OCI-M1 (cell line): ENCODE measurements around the gene ZSCAN16.

Source experiments
- DNase-seq: peaks from one replicate; lab custom pipeline; 2025; lab: John Stamatoyannopoulos, UW

ZSCAN16 gene

DNA sequence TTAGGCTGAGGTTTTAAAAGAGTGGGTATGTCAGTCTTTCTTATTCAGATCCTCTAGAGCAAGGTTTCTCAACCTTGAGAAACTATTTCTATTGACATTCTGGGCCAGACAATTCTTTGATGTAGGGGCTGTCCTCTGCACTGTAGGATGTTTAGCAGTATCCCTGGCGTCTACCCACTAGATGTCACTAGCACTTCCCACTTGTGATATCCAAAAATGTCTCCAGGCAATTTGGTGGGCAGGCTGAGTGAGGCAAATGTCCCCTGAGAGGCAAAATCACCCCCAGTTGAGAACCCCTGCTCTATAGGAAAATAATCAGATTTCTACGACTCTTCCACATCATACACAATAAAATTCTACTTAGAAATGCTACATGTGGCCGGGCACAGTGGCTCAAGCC is 9.6 kb downstream of the ZSCAN16 start:
- DNase-seq = peak; percentile 71

DNA sequence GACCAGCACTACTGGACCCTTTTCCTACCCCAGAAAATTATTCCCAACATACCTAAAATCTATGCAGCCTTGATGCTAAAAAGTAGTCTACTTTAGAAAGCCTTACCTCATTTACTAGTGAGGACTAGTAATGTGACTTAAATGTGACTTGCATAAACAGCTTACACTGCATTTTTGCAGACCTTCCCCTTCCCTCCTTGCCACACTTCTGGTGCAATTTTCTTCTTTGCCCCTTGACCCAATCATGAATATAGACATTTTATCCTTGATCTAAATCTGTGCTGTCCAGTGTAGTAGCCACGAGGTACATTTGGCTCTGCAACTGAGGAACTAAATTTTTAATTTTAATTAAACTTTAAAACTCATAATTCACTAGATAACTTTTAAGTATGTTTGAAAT is 10.3 kb downstream of the ZSCAN16 start:
- no peak for DNase-seq

DNA sequence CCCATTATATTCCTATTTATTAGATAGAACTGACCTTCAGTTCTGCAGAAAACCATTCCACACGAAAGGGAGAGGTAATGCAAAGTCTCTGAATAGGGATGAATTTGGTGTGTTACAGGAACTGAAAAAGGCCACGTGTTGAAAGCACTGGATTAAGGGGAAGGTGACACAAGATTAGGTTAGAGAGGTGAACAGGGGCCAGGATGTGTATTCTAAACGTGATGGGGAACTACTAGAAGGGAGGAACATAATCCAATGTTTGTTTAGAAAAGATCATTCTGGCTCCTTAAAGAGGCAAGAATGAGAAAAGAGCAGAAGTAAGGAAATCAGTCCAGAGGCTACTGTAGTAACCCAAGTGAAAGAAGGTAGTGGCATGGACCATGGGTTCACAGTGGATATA is 11.0 kb downstream of the ZSCAN16 start:
- DNase-seq = peak; percentile 31

DNA sequence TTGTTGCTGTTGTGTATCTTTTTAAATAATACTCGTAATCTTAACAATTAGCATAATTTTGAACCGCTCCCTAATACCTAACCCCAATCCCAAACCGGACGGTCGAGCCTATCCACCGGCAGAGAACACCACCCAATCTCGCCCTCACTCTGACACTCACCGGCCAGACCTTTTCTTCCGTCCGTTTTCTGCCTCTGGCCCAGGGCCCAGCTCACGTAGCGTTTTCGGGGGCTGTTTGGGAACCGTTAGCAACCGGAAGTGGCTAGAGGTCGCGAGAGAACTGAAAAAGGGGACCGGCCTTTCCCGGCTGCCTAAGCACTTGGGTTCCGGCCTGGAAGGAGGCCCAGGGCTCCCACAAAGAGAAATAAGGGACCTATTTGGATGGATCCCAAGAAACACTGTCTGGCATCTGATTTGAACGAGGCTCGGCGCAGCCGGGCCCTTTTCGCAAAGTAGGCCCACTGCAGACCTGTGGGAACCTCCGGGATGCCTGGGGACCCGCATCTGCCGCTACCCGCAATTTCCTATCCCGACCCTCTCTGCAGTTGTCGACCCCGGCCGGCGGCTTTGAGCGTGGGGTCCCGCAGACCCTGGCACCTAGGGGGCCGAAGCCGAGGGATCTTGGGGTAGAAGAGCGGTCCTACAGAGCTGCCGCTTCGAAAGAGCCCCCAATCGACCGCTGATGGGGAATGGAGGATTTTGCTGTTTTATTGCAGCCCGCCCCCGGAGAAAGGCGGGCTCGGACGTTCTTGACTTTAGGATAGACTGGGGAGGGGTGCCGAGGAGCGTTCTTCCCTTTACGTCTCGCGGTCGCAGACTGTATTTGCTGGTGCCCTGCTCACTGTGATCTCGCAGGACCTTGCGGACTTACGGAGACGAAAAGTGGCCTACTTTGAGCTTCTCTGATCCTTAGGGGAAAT is 12.4 kb downstream of the ZSCAN16 start:
- peak; percentile 95 for DNase-seq

DNA sequence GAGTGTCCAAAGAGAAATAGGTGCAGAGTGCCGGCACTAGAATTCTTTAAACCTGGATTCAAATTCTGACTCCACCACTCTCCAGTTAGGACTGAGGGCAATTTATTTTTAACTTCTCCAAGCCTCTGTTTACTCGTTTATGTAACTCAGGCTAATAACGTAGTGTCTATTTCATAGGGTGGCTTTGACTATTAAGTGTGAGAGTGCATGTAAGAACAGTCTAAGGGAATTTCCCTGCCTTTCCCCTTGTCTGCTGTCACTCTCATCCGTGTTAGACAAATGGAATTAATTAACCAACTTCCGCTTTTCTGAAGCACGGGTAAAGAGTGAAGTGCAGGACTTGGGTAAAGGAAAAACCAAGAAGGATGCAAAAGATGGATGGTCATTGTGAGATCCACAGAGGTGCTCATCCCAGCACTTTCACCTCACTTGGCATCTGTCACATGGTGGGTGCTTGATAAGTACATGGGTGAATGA is 13.1 kb downstream of the ZSCAN16 start:
- DNase-seq = peak; percentile 82

DNA sequence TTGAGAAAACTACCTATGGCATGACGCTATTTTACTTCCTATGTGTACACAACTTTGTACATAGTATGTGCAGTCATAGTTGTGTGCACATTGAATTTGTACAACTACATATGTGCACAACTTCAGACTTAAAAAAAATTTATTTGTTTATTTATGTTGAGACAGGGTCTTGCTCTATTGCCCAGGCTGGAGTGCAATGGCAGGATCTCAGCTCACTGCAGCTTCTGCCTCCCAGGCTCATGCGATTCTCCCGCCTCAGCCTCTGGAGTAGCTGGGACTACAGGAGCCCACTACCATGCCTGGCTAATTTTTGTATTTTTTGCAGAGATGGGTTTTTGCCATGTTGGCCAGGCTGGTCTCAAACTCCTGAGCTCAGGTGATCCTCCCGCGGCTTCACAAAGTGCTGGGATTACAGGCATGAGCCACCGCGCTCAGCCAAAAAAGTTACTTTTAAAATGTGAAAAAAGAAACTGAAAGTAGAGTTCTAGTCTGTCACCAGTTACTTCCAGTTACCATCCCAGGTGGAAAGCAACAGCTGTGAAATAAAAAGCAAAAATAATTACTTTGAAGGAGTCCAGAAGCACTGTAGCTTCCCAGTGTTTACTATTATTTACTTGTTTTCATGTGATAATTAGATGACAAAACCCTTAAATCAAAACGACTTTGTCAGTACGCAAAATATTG is 15.6 kb downstream of the ZSCAN16 start:
- peak; percentile 79 for DNase-seq

DNA sequence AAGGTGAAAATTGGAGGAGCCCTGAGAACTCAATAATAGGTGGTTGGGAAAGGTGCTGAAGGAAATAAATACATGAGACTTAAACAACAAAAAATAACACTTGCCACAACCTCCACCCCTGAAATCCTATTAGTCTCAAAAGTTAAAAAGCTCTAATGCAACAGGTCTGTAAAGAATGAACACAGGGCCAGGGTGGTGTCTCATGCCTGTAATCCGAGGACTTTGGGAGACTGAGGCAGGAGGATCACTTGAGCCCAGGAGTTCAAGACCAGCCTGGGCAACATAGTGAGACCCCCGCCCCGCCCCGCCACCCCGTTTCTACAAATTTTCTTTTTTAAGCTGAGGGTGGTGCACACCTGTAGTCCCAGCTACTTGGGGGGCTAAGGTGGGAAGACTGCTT is 16.2 kb downstream of the ZSCAN16 start:
- DNase-seq = no peak

DNA sequence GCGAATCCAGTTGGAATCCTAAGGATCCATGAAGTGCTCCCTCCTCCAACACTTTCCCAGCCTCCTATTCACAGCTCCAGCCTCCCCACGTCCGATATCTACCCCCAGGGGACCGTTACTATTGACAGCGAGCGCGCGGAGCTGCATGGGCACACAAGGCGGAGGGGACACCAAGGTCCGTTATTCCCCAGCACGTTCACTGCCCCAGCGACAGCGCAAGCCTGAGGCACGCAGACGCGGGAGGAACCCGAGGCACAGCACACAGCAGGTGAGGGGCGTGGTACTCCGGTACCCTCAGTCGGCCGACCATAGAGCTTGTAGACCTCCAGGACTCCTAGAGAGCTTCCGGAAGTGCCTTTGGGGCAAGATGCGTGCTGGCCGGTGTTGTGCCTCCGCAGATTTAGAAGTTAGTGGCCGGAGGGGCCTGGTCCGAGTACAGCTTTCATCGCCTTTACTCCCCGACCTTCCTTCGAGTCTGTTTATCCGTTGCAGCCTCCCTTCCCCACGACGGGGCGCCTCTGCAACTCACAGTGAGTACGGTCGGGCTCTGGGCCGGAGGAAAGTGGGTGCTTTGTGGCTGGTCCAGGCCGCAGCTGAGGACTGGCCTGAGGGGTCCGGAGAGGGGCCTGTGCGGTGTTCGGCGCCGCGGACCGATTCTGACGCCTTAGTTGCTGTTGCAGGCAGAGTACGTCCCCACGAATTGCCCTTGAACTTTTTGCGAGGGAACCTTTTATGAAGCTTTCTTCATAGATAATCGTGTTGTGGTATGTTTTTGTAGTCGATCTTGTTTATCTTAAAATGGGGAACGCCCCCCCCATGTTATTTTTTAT is 17.3 kb downstream of the ZSCAN16 start, which contains the start of gene ZKSCAN8:
TSS of gene ZKSCAN8 (plus strand) at position 384 of the 830 bp plus-strand sequence. CDS start 6,525 bp downstream, outside the sequence.
- peak; percentile 98 for DNase-seq

DNA sequence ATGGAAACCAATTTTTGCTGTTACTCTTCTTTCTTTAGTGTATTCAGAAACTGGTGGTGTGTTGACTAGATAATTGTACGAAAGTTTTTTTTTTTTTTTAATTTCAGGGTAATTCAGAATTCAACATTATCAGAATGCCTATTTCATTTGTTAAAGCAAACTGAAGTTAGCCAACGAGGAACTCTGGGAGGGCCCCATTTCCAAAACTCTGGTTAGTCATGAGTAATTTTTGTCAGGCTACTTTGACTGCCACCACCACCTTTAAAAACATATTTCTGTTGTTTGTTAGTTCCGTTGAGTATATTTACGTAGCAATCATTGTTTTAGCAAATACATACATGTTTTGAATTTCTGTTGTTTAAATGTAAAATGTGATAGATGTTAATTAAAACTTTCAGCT is 18.0 kb downstream of the ZSCAN16 start:
- DNase-seq = peak; percentile 30

DNA sequence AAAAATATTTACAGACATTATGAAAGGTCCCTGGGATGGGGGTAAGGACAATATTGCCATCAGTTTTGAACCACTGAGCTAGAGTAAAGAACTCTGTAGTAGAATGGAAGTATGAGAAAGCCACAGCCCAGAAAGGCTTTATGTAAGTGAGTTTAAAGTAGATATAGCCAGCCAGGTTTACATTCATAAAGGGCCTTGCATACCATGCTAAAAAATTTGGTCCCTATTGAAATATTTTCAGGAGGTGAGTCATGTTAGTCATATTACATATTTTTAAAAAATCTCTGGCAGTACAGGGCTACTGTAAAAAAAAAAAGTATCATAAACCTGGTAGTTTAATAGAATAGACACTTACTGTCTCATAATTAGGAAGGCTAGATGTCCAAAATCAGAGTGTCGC is 20.8 kb downstream of the ZSCAN16 start:
- DNase-seq = no peak

DNA sequence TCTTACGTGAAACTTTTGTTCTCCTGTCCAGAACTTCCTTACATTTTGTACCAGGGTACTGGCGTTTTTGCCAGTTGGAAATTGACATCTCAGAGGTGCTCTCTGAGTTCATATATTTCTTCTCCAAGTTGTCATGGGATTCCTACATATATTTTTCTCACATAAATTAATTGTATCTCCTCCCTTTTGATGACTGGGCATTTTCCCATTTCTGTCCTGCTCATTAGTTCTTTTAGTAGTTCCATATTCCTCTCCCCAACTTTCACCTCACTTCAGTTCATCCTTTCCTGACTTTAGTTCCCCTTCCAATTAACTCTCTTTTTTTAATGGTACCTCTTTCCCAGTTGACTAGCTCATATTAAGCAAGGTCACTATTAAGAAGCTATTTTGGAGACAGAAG is 28.1 kb downstream of the ZSCAN16 start:
- no peak for DNase-seq

DNA sequence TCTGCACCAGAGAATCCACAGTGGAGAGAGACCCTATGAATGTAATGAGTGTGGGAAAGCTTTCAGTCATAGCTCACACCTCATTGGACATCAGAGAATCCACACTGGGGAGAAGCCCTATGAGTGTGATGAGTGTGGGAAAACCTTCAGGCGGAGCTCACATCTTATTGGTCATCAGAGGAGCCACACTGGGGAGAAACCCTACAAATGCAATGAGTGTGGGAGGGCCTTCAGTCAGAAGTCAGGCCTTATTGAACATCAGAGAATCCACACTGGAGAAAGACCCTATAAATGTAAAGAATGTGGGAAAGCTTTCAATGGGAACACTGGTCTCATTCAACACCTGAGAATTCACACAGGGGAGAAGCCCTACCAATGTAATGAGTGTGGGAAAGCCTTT is 29.1 kb downstream of the ZSCAN16 start:
- DNase-seq = no peak

DNA sequence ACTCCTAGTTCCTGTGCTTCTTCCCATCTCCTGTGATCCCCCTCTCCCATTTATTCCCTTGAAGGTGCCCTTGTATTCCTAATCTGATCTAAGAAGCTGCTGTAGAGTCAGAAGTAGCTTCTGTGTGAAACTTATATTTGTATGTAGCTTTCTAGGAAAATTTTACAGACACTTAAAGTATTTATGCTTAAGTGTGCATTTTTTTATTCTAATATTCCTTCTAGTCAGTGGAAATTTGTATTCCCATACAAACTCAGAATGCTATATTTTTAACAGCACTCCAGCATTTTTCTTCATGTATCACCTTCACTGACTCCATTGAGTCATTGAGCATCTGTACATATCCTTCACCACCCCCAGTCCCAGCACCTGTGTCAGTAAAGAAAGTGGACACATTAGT is 29.9 kb downstream of the ZSCAN16 start:
- DNase-seq = no peak

DNA sequence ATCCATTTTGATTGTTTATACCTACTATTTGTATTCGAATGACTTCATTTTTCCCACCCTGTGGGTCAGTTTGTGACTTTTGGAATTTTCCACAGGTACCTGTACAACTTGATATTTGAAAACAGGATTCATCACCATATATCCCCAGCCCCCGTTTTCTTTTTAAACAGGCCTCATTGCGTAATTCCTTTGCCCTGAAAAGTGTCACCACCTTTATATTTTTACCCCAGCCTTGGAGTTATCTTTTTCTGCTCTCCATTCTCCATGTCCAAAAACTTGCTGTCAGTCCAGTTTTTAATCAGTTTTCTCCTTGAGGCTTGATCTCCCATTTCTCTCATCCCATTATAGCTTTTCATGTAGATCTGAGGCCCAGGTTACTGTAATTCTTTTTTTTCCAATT is 33.9 kb downstream of the ZSCAN16 start:
- no peak for DNase-seq

DNA sequence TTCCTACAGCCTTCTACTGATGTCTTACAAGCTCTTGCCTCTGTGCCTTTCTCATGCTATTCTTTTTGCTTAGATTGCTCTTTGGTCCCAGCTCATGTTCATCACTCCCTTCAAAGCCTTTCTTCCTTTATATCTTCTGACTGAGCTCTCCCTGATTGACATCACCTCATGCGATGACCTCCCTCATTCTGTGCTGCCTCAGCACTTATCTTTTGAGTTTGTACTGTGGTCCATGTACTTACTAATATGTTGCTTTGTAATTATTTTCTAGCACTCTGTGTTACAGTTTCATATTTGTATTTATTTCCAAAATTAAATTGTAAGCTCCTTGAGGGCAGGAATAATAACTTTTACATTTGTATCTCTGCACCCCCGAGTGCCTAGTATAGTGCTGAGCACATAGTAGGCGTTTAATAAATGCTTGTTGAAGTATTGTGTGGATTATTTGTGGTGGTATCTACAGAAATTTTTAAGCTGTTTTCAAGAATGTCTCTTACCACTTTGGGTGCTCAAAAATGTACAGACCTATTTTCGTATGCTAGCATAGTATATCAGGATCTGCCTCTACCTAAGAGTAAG is 34.7 kb downstream of the ZSCAN16 start:
- no peak for DNase-seq

DNA sequence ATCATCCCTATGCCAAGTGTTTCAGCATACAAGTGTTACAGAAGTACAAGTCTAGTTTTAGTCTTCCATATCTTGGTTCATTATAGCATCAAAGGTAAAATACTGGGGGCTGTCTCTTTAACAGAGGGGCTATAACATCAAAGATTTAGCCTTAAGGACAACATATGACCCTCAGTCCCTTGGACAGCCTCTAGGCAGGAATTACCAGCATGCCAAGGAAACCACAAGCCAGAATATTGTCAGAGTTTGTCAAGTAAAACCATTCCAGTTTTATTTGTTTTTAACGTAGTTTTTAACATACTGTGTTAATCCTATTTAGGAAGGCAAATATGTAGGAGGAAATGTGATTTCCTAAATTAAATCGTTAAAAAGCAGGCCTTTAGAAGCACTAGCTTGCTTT is 35.8 kb downstream of the ZSCAN16 start:
- no peak for DNase-seq

DNA sequence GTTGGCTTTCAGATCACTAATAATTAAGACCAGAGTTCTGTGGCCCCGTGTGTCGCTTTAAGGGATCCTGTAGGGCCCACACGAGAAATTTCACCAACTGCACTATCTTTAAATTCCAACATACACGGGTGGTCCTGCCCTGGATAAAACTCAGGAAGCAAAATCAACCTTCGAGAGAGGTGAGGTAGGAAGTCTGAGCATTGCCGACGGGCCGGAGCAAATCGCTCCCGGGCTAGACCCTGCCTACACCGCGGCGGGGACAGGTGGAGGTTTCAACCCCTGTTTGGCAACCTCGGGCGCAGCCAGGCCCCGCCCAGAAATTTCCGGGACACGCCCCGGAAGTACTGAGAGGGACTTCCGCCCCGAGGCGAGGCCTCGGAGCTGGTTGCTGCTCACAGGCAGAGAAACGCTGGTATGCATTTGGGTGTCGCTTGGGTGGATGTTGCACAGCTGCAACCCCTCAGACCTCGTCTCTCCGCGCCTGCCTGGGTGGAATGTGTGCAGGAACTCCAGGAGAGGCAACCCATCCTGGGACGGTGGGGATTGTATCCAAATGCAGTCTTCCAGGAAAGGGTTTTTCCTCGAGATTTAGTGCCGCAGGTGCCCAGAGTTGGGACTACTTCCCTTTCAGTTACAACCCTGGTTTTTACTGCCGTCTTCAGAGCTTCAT is 37.1 kb downstream of the ZSCAN16 start:
- DNase-seq = peak; percentile 96

DNA sequence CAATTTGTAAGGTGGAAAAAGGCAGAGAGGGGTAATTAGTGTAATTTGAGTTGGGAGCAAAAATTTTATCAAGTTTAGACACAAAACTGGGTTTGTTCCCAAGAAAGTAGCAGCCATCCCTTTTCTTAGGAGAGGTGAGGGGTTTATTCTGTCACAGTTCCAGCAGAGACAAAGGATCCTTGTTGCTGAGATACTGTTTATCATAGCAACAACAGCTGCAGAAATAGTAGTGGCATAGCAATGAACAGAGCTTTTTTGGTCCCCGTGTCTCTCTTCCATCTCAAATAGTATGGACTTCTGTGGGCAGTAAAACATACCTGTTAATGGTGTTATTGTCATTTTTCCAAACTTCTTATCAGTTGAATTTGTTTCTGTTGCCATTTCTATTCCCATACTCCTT is 41.2 kb downstream of the ZSCAN16 start:
- DNase-seq = no peak

DNA sequence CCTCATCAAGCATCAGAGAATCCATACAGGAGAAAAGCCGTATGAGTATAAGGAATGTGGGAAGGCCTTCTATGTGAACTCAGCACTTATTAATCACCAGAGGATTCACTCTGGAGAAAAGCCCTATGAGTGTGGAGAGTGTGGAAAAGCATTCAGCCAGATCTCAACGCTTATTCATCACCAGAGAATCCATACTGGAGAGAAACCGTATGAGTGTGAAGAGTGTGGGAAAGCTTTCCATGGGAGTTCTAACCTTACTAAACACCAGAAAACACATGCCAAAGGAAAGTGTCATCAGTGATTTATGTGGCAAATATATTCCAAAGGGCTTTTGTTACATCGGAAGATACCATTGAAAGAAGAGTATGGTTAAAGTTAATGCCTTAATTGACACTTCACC is 42.7 kb downstream of the ZSCAN16 start:
- no peak for DNase-seq

DNA sequence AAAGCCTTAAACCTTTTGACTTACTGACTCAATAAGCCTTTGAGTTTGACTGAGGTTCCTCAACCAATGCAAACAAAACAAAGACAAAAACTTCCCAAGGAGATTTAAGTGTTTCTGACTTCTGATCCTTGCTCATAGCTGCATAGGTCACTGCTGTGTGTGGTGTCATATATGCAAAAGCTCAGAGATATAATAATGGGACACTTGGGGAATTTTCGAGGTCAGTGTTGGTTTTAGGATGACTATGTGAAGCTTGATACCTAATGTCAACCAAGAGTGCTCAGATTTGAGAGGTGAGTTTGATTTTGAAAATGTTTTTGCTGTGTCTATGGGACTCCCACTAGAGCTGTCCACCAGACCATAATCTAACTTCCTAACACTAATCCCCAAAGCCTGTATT is 43.5 kb downstream of the ZSCAN16 start:
- DNase-seq = no peak

DNA sequence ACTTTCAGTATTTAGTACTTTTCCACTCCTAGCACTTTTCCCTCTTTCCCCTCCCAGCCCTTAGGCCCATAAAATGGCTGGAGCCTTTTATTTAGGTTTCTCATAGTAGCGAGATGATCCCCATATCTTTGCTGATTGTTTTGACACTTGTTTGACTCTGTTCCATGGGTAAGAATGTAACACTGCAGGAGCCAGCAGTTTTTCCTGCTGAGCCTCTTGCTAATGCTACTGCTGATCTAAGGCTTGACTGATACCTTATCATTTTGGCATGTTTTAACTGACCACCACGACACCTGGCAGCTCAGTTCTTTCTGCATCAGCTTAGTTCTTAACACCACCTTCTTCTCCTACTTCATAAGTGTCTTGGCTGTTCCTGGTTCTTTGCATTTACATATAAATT is 46.9 kb downstream of the ZSCAN16 start:
- DNase-seq = no peak
